ENCODE measurements around the gene BBS5.

Gene BBS5

GRCh38 chr2:169491378-169491777 is 12.1 kb downstream of the BBS5 start:
- Histone ChIP-seq H3K36me3 (replicated peaks in 1 of 2; ENCODE audit: control insufficient read depth in 2 of 2, insufficient read depth in 2 of 2, low read length in 2 of 2) (peaks cover 0 to 3% of the 10 kb centered on the region in 2 donors), H3K18ac (ENCODE audit: low read length) (no peak overlapping the region), H3K27me3 (ENCODE audit: control insufficient read depth in 3 of 3, insufficient read depth in 3 of 3, low read depth in 1 of 3, low read length in 3 of 3) (no peaks in the 10 kb centered on the region), H2BK12ac (ENCODE audit: low read length) (no peak overlapping the region), H2BK15ac (ENCODE audit: low read length) (no peak overlapping the region), H2AK5ac (ENCODE audit: low read depth, low read length) (no peak overlapping the region), H3K27ac (replicated peaks; ENCODE audit: low read length) (no peak overlapping the region), H3K9ac (ENCODE audit: low read depth, low read length, poor library complexity) (no peak overlapping the region), H3K4me3 (ENCODE audit: low read length in 2 of 2) (no peak overlapping the region), H3K23ac (ENCODE audit: low read depth, low read length, poor library complexity) (no peak overlapping the region), H3K14ac (ENCODE audit: low read length) (no peak overlapping the region), H2BK5ac (ENCODE audit: low read length) (no peak overlapping the region), H3K4ac (ENCODE audit: low read length) (no peak overlapping the region), H2BK120ac (ENCODE audit: low read depth, low read length) (no peak overlapping the region), H3K9me3 (replicated peaks in 1 of 2; ENCODE audit: control insufficient read depth in 2 of 2, insufficient read depth in 1 of 2, low read depth in 1 of 2, low read length in 2 of 2) (peaks cover 0 to 5% of the 10 kb centered on the region in 2 donors), H2AFZ (ENCODE audit: low read length) (no peak overlapping the region), H4K91ac (ENCODE audit: low read depth, low read length, poor library complexity) (no peak overlapping the region), H3K4me2 (ENCODE audit: insufficient read depth, low read length, poor library complexity, severe bottlenecking) (no peak overlapping the region), H3K79me1 (ENCODE audit: low read depth, low read length) (no peaks in the 10 kb centered on the region), H4K8ac (ENCODE audit: low read depth, low read length) (no peak overlapping the region), H3K4me1 (ENCODE audit: control insufficient read depth in 2 of 2, insufficient read depth in 1 of 2, low read depth in 1 of 2, low read length in 2 of 2) (no peaks in the 10 kb centered on the region)
- DNase-seq (ENCODE audit: low spot score): no peak

DNA sequence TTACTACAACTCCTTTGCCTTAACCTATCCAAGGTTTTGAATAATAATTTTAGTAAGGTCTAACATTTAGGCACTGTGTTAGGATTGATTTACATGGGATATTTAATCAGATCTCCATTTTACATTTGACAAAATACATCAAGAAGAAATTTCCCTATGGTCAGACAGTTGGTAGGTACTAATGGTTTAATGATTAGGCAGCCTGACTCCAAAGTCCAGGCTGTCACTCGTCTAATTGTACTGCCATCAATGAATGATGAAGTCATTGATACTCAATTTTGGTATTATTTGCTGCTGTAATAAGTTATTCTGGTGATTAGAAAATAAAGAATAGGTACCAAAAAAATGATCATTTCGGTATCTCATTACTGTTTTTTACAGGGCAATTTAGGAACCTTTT is 14.1 kb downstream of the BBS5 start:
- DNase-seq (ENCODE audit: low spot score): no peak
- Histone ChIP-seq H3K9ac (ENCODE audit: low read depth, low read length, poor library complexity) (no peak overlapping the region), H3K9me3 (replicated peaks in 1 of 2; ENCODE audit: control insufficient read depth in 2 of 2, insufficient read depth in 1 of 2, low read depth in 1 of 2, low read length in 2 of 2) (peaks cover 0 to 5% of the 10 kb centered on the region in 2 donors), H3K18ac (ENCODE audit: low read length) (no peak overlapping the region), H2BK12ac (ENCODE audit: low read length) (no peak overlapping the region), H3K4ac (ENCODE audit: low read length) (no peak overlapping the region), H2AK5ac (ENCODE audit: low read depth, low read length) (no peak overlapping the region), H3K4me1 (ENCODE audit: control insufficient read depth in 2 of 2, insufficient read depth in 1 of 2, low read depth in 1 of 2, low read length in 2 of 2) (no peaks in the 10 kb centered on the region), H3K27me3 (ENCODE audit: control insufficient read depth in 3 of 3, insufficient read depth in 3 of 3, low read depth in 1 of 3, low read length in 3 of 3) (no peaks in the 10 kb centered on the region), H3K36me3 (replicated peaks in 1 of 2; ENCODE audit: control insufficient read depth in 2 of 2, insufficient read depth in 2 of 2, low read length in 2 of 2) (peaks cover 0 to 3% of the 10 kb centered on the region in 2 donors), H2BK120ac (ENCODE audit: low read depth, low read length) (no peak overlapping the region), H2BK15ac (ENCODE audit: low read length) (no peak overlapping the region), H3K23ac (ENCODE audit: low read depth, low read length, poor library complexity) (no peak overlapping the region), H3K27ac (replicated peaks; ENCODE audit: low read length) (no peak overlapping the region), H3K14ac (ENCODE audit: low read length) (no peak overlapping the region), H3K4me3 (ENCODE audit: low read length in 2 of 2) (no peak overlapping the region), H2BK5ac (ENCODE audit: low read length) (no peak overlapping the region), H3K79me1 (ENCODE audit: low read depth, low read length) (no peaks in the 10 kb centered on the region), H3K4me2 (ENCODE audit: insufficient read depth, low read length, poor library complexity, severe bottlenecking) (no peak overlapping the region), H4K8ac (ENCODE audit: low read depth, low read length) (no peak overlapping the region), H4K91ac (ENCODE audit: low read depth, low read length, poor library complexity) (no peak overlapping the region), H2AFZ (ENCODE audit: low read length) (no peak overlapping the region)
- no CpG with 5 or more reads among the region's 2 CpGs for WGBS, 2 donors (ENCODE audit: extremely low coverage in 2 of 2, insufficient read length in 2 of 2, insufficient replicate concordance in 1 of 2)

DNA sequence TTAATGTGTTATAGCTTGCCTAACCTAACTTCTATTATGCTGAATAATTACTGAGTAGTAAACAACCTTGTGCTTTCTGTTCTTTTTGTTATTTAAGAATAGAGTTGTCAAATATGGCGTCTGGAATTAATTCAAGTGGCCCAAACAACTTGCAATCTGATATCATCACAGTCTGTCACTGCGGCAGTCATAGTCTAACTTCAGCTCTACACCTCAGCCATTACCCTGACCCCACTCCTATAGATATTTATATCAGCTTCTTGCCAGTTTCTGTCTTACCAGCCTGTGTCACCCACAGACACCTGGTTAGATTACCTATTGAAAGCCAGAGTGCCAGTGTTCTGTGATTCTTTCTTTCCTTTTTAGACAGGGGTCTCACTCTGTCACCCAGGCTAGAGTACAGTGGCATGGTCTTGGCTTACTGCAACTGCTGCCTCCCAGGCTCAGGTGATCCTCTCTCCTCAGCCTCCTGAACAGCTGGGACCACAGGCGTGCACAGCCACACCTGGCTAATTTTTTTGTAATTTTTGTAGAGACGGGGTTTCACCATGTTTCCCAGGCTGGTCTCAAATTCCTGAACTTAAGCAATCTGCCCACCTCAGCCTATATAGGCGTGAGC is 16.1 kb downstream of the BBS5 start:
- DNase-seq (ENCODE audit: low spot score): no peak
- H3K36me3 ChIP-seq (replicated peaks in 1 of 2; ENCODE audit: control insufficient read depth in 2 of 2, insufficient read depth in 2 of 2, low read length in 2 of 2): peaks cover 0 to 11% of the 10 kb centered on the region in 2 donors
- no peak overlapping the region for H3K23ac ChIP-seq (ENCODE audit: low read depth, low read length, poor library complexity)
- H4K8ac ChIP-seq (ENCODE audit: low read depth, low read length): no peak overlapping the region
- no peak overlapping the region for H2BK12ac ChIP-seq (ENCODE audit: low read length)
- H3K4me2 ChIP-seq (ENCODE audit: insufficient read depth, low read length, poor library complexity, severe bottlenecking): no peak overlapping the region
- no peak overlapping the region for H3K4me3 ChIP-seq (ENCODE audit: low read length in 2 of 2)
- H3K9me3 ChIP-seq (replicated peaks in 1 of 2; ENCODE audit: control insufficient read depth in 2 of 2, insufficient read depth in 1 of 2, low read depth in 1 of 2, low read length in 2 of 2): peaks cover 0 to 5% of the 10 kb centered on the region in 2 donors
- H3K9ac ChIP-seq (ENCODE audit: low read depth, low read length, poor library complexity): no peak overlapping the region
- H3K14ac ChIP-seq (ENCODE audit: low read length): no peak overlapping the region
- no peak overlapping the region for H2AFZ ChIP-seq (ENCODE audit: low read length)
- H3K4me1 ChIP-seq (ENCODE audit: control insufficient read depth in 2 of 2, insufficient read depth in 1 of 2, low read depth in 1 of 2, low read length in 2 of 2): no peaks in the 10 kb centered on the region
- H2AK5ac ChIP-seq (ENCODE audit: low read depth, low read length): no peak overlapping the region
- no peaks in the 10 kb centered on the region for H3K79me1 ChIP-seq (ENCODE audit: low read depth, low read length)
- H2BK5ac ChIP-seq (ENCODE audit: low read length): no peak overlapping the region
- H3K18ac ChIP-seq (ENCODE audit: low read length): no peak overlapping the region
- H4K91ac ChIP-seq (ENCODE audit: low read depth, low read length, poor library complexity): no peak overlapping the region
- H2BK120ac ChIP-seq (ENCODE audit: low read depth, low read length): no peak overlapping the region
- no peak overlapping the region for H3K4ac ChIP-seq (ENCODE audit: low read length)
- no peaks in the 10 kb centered on the region for H3K27me3 ChIP-seq (ENCODE audit: control insufficient read depth in 3 of 3, insufficient read depth in 3 of 3, low read depth in 1 of 3, low read length in 3 of 3)
- no peak overlapping the region for H2BK15ac ChIP-seq (ENCODE audit: low read length)
- no CpG with 5 or more reads among the region's 5 CpGs for WGBS, 2 donors (ENCODE audit: extremely low coverage in 2 of 2, insufficient read length in 2 of 2, insufficient replicate concordance in 1 of 2)
- H3K27ac ChIP-seq (replicated peaks; ENCODE audit: low read length): no peak overlapping the region

GRCh38 chr2:169504651-169505050 is 25.4 kb downstream of the BBS5 start:
- H3K9ac ChIP-seq (ENCODE audit: low read depth, low read length, poor library complexity): no peak overlapping the region
- no peak overlapping the region for H2BK120ac ChIP-seq (ENCODE audit: low read depth, low read length)
- no peaks in the 10 kb centered on the region for H3K79me1 ChIP-seq (ENCODE audit: low read depth, low read length)
- peaks cover 2 to 3% of the 10 kb centered on the region in 2 donors for H3K4me1 ChIP-seq (ENCODE audit: control insufficient read depth in 2 of 2, insufficient read depth in 1 of 2, low read depth in 1 of 2, low read length in 2 of 2)
- no peak overlapping the region for H2BK15ac ChIP-seq (ENCODE audit: low read length)
- H3K9me3 ChIP-seq (replicated peaks in 1 of 2; ENCODE audit: control insufficient read depth in 2 of 2, insufficient read depth in 1 of 2, low read depth in 1 of 2, low read length in 2 of 2): no peaks in the 10 kb centered on the region
- H3K27me3 ChIP-seq (ENCODE audit: control insufficient read depth in 3 of 3, insufficient read depth in 3 of 3, low read depth in 1 of 3, low read length in 3 of 3): no peaks in the 10 kb centered on the region
- H2BK12ac ChIP-seq (ENCODE audit: low read length): no peak overlapping the region
- H3K4me3 ChIP-seq (ENCODE audit: low read length in 2 of 2): no peak overlapping the region
- H2BK5ac ChIP-seq (ENCODE audit: low read length): no peak overlapping the region
- no peak overlapping the region for H3K27ac ChIP-seq (replicated peaks; ENCODE audit: low read length)
- H3K23ac ChIP-seq (ENCODE audit: low read depth, low read length, poor library complexity): no peak overlapping the region
- WGBS, 2 donors (ENCODE audit: extremely low coverage in 2 of 2, insufficient read length in 2 of 2, insufficient replicate concordance in 1 of 2): no CpG with 5 or more reads among the region's 19 CpGs
- no peak overlapping the region for H3K4ac ChIP-seq (ENCODE audit: low read length)
- no peak overlapping the region for H2AK5ac ChIP-seq (ENCODE audit: low read depth, low read length)
- H2AFZ ChIP-seq (ENCODE audit: low read length): no peak overlapping the region
- peaks cover 0 to 5% of the 10 kb centered on the region in 2 donors for H3K36me3 ChIP-seq (replicated peaks in 1 of 2; ENCODE audit: control insufficient read depth in 2 of 2, insufficient read depth in 2 of 2, low read length in 2 of 2)
- no peak overlapping the region for H4K91ac ChIP-seq (ENCODE audit: low read depth, low read length, poor library complexity)
- DNase-seq (ENCODE audit: low spot score): no peak
- no peak overlapping the region for H4K8ac ChIP-seq (ENCODE audit: low read depth, low read length)
- H3K4me2 ChIP-seq (ENCODE audit: insufficient read depth, low read length, poor library complexity, severe bottlenecking): no peak overlapping the region
- no peak overlapping the region for H3K14ac ChIP-seq (ENCODE audit: low read length)
- H3K18ac ChIP-seq (ENCODE audit: low read length): no peak overlapping the region
